GM13977 (cell line): Measurements from ENCODE around the gene DAND5.
A peak's percentile ranks its signal among the peaks of the same experiment; 100 is the strongest.

ENCODE experiments used
- DNase-seq: peaks from one replicate; pipeline ENCODE4 v3.0.0; 2012; ENCODE audit warnings: low spot score
- CTCF ChIP-seq: IDR thresholded peaks from 2 replicates; pipeline ENCODE4 v1.5.1; 2012; ENCODE audit warnings: mild to moderate bottlenecking, control low read depth; ENCODE audit not compliant: insufficient read depth; ENCODE audit errors: extremely low read depth, missing control alignments
- in situ Hi-C: fragments of 300-500 bp; cut with MboI; formaldehyde crosslinking; loops from one replicate; pipeline ENCODE4 v1.12.0; 2022; ENCODE audit warnings: low sequenced_read_pairs, low pct_unique_long_range_greater_than_20kb, mixed read lengths, inconsistent platforms; ENCODE audit not compliant: unreplicated experiment

DAND5 gene

GRCh38 chr19:13011653-13012389 is 42.4 kb downstream of the DAND5 start:
- DNase-seq = no peak
- TF ChIP-seq CTCF = no peak
- in situ Hi-C loops = no loop called here

GRCh38 chr19:13012390-13012689 is 43.0 kb downstream of the DAND5 start:
- in situ Hi-C loops = no loop called here
- no peak for DNase-seq
- no peak for TF ChIP-seq CTCF

- in situ Hi-C loops = no loop called here
- no peak for TF ChIP-seq CTCF
- peak; percentile 86 for DNase-seq
These were observed 43.6 kb downstream of the DAND5 start for GRCh38 chr19:13012690-13013608.

GRCh38 chr19:13013649-13014048 is 44.3 kb downstream of the DAND5 start:
- DNase-seq = no peak
- TF ChIP-seq CTCF = no peak
- in situ Hi-C loops = no loop called here

- no peak for DNase-seq
- in situ Hi-C loops = no loop called here
- no peak for TF ChIP-seq CTCF
These were observed 44.9 kb downstream of the DAND5 start for GRCh38 chr19:13014101-13014920.

GRCh38 chr19:13014921-13015280 is 45.5 kb downstream of the DAND5 start:
- no peak for DNase-seq
- in situ Hi-C loops = no loop called here
- no peak for TF ChIP-seq CTCF
